ENCODE data around the gene HPS1. TPM values are rescaled to one million over a fixed set of nuclear protein-coding genes. Genes with fewer than 3 reads are reported as not detected.

The HPS1 gene
- total RNA-seq, 1 donor from 2014 or later, result 104 TPM

DNA sequence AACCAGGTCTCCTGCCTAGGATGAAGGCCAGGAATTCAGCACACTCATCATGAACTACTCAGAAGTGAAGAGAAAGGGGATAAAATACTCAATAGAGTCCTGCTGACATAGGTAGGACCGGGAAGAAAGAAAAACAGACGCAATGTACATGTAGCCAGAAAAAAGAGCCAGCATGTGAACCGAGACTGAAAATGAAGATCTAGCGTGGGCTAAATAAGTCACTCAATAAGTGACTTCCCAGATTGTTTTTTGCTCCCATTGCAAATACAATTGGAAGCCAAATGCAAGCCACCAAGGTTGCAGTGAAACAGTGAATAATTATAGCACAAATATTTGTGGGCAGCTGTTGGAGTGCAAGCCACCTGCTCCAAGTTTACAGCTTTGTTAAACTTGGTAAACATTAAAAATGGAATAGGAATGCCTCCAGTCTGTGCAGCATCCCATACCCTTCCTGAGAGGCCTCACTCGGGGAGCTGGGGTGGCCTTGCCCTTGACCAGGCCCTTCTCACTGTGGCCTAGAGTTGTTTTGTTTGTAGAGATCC is 34.7 kb upstream of the HPS1 start:
- peaks cover 2% of the 10 kb centered on the region for H3K4me1 Mint-ChIP-seq
- ChIA-PET CTCF (no interaction called here), POLR2A (no interaction called here)
- TF ChIP-seq, protein P1, sequence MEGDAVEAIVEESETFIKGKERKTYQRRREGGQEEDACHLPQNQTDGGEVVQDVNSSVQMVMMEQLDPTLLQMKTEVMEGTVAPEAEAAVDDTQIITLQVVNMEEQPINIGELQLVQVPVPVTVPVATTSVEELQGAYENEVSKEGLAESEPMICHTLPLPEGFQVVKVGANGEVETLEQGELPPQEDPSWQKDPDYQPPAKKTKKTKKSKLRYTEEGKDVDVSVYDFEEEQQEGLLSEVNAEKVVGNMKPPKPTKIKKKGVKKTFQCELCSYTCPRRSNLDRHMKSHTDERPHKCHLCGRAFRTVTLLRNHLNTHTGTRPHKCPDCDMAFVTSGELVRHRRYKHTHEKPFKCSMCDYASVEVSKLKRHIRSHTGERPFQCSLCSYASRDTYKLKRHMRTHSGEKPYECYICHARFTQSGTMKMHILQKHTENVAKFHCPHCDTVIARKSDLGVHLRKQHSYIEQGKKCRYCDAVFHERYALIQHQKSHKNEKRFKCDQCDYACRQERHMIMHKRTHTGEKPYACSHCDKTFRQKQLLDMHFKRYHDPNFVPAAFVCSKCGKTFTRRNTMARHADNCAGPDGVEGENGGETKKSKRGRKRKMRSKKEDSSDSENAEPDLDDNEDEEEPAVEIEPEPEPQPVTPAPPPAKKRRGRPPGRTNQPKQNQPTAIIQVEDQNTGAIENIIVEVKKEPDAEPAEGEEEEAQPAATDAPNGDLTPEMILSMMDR (IDR thresholded peaks at IDR 0.05), result no peak
- H3K27ac Mint-ChIP-seq, result no peak overlapping the region
- no peaks in the 10 kb centered on the region for H3K36me3 Mint-ChIP-seq (ENCODE audit: low read depth)
- ATAC-seq (ENCODE audit: low read depth) (no peak), DNase-seq (no peak)
- no peaks in the 10 kb centered on the region for H3K9me3 Mint-ChIP-seq
- intact Hi-C loops (cut with micrococcal nuclease), result no loop called here
- H3K4me3 Mint-ChIP-seq, result no peak overlapping the region
- peaks cover 4% of the 10 kb centered on the region for H3K27me3 Mint-ChIP-seq

DNA sequence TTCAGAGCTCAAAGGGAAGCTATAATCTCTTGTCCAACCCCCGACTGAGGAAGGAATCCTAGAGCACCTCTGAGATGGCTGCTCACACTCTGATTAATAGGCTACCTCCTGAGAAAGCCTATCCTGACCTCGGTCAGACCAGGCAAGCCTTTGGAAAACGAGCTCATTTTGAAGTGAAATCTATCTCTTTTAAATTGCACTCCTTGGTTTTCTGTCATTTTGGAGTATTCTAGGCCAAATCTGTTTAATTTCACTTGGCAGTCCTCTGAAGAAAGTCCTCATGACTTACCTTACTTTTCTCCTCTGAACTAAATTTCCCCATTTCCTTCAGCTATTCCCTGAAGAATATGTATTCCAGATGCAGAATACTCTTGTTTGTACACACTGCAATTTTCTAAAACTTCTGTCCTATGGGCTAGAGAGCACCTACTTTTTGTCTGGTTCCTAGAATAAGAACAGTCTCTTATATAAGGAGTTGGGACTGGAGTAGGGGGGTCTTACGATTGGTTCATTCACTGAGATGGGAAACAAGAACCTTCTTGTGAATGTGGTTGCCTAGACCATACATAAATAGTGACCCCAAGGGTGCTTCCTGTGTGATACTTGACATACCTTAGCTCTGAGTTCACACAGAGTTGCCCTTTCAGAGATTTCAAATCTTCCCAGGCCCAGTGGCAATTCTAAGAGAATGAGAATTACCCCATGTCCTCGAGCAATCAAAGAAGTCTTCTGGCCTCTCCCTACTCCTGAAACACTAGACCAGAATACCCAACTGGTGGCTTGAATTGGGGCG is 31.9 kb upstream of the HPS1 start:
- ATAC-seq (ENCODE audit: low read depth) (no peak), DNase-seq (no peak)
- POLR2A ChIA-PET, result no interaction called here
- Mint-ChIP-seq H3K9me3 (no peaks in the 10 kb centered on the region), H3K4me3 (no peak overlapping the region), H3K27ac (no peak overlapping the region), H3K4me1 (peaks cover 17% of the 10 kb centered on the region), H3K27me3 (no peaks in the 10 kb centered on the region), H3K36me3 (ENCODE audit: low read depth) (no peaks in the 10 kb centered on the region)
- CTCF ChIA-PET, result interaction anchor here (2.1 kb wide), 1 partner anchor 11 kb away, joined by 10 read pairs; no protein-coding TSS in a partner anchor
- intact Hi-C loops (cut with micrococcal nuclease), result no loop called here
- TF ChIP-seq, protein P1 (IDR thresholded peaks at IDR 0.05), result no peak

DNA sequence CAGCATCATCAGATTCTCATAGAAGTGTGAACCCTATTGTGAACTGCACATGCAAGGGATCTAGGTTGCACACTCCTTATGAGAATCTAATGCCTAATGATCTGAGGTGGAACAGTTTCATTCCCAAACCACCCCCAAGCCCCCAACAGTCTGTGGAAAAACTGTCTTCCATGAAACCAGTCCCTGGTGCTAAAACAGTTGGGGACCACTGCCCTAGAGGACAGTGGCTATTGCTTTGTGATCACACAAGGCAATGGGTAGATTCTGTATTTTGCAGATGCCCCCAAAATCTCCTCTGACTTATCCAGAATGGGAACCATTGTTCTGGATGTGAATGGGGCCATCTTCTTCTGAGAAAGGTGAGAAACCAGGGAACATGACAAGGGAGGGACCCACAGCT is 31.1 kb upstream of the HPS1 start:
- ATAC-seq (ENCODE audit: low read depth), result no peak

DNA sequence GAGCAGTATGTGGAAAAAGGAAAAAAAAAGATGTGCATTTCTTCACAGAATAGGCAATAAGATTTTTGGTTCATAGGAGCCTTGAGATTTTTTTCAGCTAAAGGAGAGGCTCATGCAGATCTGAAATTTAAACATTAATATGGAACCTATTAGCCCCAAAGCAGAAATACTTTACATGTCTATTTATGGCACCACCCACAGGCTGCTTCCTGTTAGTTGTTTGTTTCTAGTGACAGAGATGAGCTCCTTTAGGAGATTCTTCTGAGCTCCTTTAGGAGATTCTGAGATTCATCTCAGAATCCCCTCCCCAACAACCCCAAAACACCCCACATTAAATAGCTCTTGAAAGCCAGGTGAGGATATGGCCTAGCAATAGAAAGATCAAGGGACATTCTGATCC is 27.9 kb upstream of the HPS1 start:
- intact Hi-C loops (cut with micrococcal nuclease), result no loop called here
- ChIA-PET CTCF (interaction anchor here (1.2 kb wide), 1 partner anchor 154 kb away, joined by 3 read pairs; no protein-coding TSS in a partner anchor), POLR2A (no interaction called here)
- H3K36me3 Mint-ChIP-seq (ENCODE audit: low read depth), result no peaks in the 10 kb centered on the region
- H3K27me3 Mint-ChIP-seq, result no peaks in the 10 kb centered on the region
- no peaks in the 10 kb centered on the region for H3K9me3 Mint-ChIP-seq
- DNase-seq (no peak), ATAC-seq (ENCODE audit: low read depth) (peak; percentile 25)
- H3K27ac Mint-ChIP-seq, result peak overlapping the region; percentile 65
- H3K4me1 Mint-ChIP-seq, result peaks cover 15% of the 10 kb centered on the region
- TF ChIP-seq, protein P1 (IDR thresholded peaks at IDR 0.05), result no peak
- H3K4me3 Mint-ChIP-seq, result no peak overlapping the region

More for the DNA sequence above, 31.1 kb upstream of the HPS1 start:
- no peak overlapping the region for H3K4me3 Mint-ChIP-seq
- no peaks in the 10 kb centered on the region for H3K9me3 Mint-ChIP-seq
- H3K4me1 Mint-ChIP-seq, result peaks cover 17% of the 10 kb centered on the region
- intact Hi-C loops (cut with micrococcal nuclease), result no loop called here
- no peaks in the 10 kb centered on the region for H3K36me3 Mint-ChIP-seq (ENCODE audit: low read depth)
- CTCF ChIA-PET, result no interaction called here
- no peaks in the 10 kb centered on the region for H3K27me3 Mint-ChIP-seq
- POLR2A ChIA-PET, result no interaction called here
- no peak for DNase-seq
- TF ChIP-seq, protein P1 (IDR thresholded peaks at IDR 0.05), result no peak
- no peak overlapping the region for H3K27ac Mint-ChIP-seq

DNA sequence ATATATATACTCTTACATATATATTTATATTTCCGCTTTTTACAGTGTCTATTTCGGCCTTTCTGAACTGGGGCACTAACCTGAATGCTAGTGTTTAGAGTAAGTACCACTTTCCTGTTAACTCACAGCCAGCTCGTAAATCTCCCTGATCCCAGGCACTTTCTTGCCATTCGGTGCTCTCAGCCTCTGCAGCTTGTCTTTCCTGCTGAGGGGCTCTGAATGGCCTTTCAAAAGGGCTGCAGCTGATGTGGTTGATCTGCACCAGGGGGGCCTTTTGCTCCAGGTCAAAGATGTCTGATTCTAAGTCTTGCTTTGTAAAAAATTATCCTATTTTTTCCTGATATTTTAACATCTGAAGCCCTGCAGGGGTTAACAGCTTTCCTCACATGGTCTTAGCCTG is 25.5 kb upstream of the HPS1 start:
- ATAC-seq (ENCODE audit: low read depth), result no peak
- Mint-ChIP-seq H3K9me3 (no peaks in the 10 kb centered on the region), H3K27ac (no peak overlapping the region), H3K27me3 (peaks cover 2% of the 10 kb centered on the region), H3K4me3 (no peak overlapping the region), H3K36me3 (ENCODE audit: low read depth) (peaks cover 2% of the 10 kb centered on the region), H3K4me1 (peaks cover 19% of the 10 kb centered on the region)
- DNase-seq, result no peak
- intact Hi-C loops (cut with micrococcal nuclease), result no loop called here
- POLR2A ChIA-PET, result interaction anchor here (0.7 kb wide), 1 partner anchor 31 kb away, joined by 3 read pairs; no protein-coding TSS in a partner anchor
- TF ChIP-seq, protein P1 (IDR thresholded peaks at IDR 0.05), result no peak
- CTCF ChIA-PET, result interaction anchor here (2.3 kb wide), 1 partner anchor 774 kb away, joined by 11 read pairs; no protein-coding TSS in a partner anchor
